GM19372 (cell line): Measurements from ENCODE around the gene TUBB.
A peak's percentile ranks its signal among the peaks of the same experiment; 100 is the strongest.

Experiments used
- ATAC-seq: cut with Tn5 transposase; IDR thresholded peaks from one replicate; pipeline ENCODE4 v1.9.1; 2021; ENCODE audit warnings: mild to moderate bottlenecking, low read depth, moderate library complexity; ENCODE audit not compliant: unreplicated experiment

TUBB gene

GRCh38 chr6:30732237-30732943 is 12.2 kb downstream of the TUBB start:
- no peak for ATAC-seq

- no peak for ATAC-seq
These were observed 15.6 kb downstream of the TUBB start for GRCh38 chr6:30735668-30736314.

GRCh38 chr6:30738532-30738931 is 18.4 kb downstream of the TUBB start:
- ATAC-seq: no peak

- no peak for ATAC-seq
These were observed 20.4 kb downstream of the TUBB start for GRCh38 chr6:30740540-30740870.

GRCh38 chr6:30741063-30741779 is 21.1 kb downstream of the TUBB start:
- no peak for ATAC-seq

- no peak for ATAC-seq
These were observed 21.7 kb downstream of the TUBB start for GRCh38 chr6:30741789-30742315.

- peak; percentile 73 for ATAC-seq
These were observed 22.4 kb downstream of the TUBB start, which contains the start of gene FLOT1 for GRCh38 chr6:30742316-30743098. Gene FLOT1, minus strand, starts transcription at chr6:30742687. Its CDS starts 498 bp downstream, at chr6:30742189.

GRCh38 chr6:30743099-30744053 is 23.2 kb downstream of the TUBB start:
- ATAC-seq: no peak

GRCh38 chr6:30744054-30744805 is 24.1 kb downstream of the TUBB start, which contains the start of gene IER3:
Gene IER3, minus strand, starts transcription at chr6:30744547. Its CDS starts 29 bp downstream, at chr6:30744518.
- no peak for ATAC-seq

- ATAC-seq: no peak
These were observed 27.1 kb downstream of the TUBB start for GRCh38 chr6:30747300-30747687.

- no peak for ATAC-seq
These were observed 28.0 kb downstream of the TUBB start for GRCh38 chr6:30747902-30748769.

GRCh38 chr6:30748851-30749540 is 28.8 kb downstream of the TUBB start:
- ATAC-seq: no peak

GRCh38 chr6:30749554-30750378 is 29.6 kb downstream of the TUBB start:
- ATAC-seq: no peak

GRCh38 chr6:30750379-30750668 is 30.2 kb downstream of the TUBB start:
- no peak for ATAC-seq

- no peak for ATAC-seq
These were observed 32.2 kb downstream of the TUBB start for GRCh38 chr6:30752157-30752927.

GRCh38 chr6:30754631-30755030 is 34.5 kb downstream of the TUBB start:
- no peak for ATAC-seq
